Liver (tissue), 9 donors: ENCODE results near the gene CTPS1. TPM values are rescaled to one million over a fixed set of nuclear protein-coding genes. Genes with fewer than 3 reads are reported as not detected.

Experiments used
- DNase-seq: peaks from one replicate; pipeline ENCODE4 v3.0.0-alpha.2; 2017; ENCODE audit warnings: low spot score
- H3K27ac ChIP-seq, 2 donors: one replicate each; pipeline ENCODE4 v1.7.0; 2013; ENCODE audit warnings: inconsistent platforms in 2 of 2, low read length in 2 of 2, control low read depth in 1 of 2, low read depth in 1 of 2, mild to moderate bottlenecking in 1 of 2
- H3K27me3 ChIP-seq, 4 donors: one replicate each; pipeline versions ENCODE4 v1.6.1 to v1.7.0; 2013; ENCODE audit warnings: low read length in 3 of 4, inconsistent platforms in 1 of 4, mild to moderate bottlenecking in 1 of 4, moderate library complexity in 1 of 4; ENCODE audit not compliant: control insufficient read depth in 4 of 4, insufficient read depth in 4 of 4
- H3K36me3 ChIP-seq, 4 donors: one replicate each; pipeline versions ENCODE4 v1.6.1 to v1.7.0; 2013; ENCODE audit warnings: low read length in 3 of 4, mild to moderate bottlenecking in 3 of 4, low read depth in 1 of 4, moderate library complexity in 1 of 4; ENCODE audit not compliant: control insufficient read depth in 4 of 4, insufficient read depth in 3 of 4
- H3K4me1 ChIP-seq, 4 donors: one replicate each; pipeline versions ENCODE4 v1.6.1 to v1.7.0; 2013; ENCODE audit warnings: low read length in 3 of 4, mild to moderate bottlenecking in 3 of 4, moderate library complexity in 1 of 4; ENCODE audit not compliant: control insufficient read depth in 4 of 4, insufficient read depth in 4 of 4
- H3K4me3 ChIP-seq, 3 donors: one replicate each; pipeline versions ENCODE4 v1.6.1 to v1.7.0; 2013; ENCODE audit warnings: low read length in 3 of 3, control low read depth in 1 of 3, low read depth in 1 of 3, mild to moderate bottlenecking in 1 of 3
- H3K9ac ChIP-seq, 2 donors: one replicate each; pipeline ENCODE4 v1.7.0; 2013; ENCODE audit warnings: low read length in 2 of 2, mild to moderate bottlenecking in 2 of 2, moderate library complexity in 2 of 2, control low read depth in 1 of 2, low read depth in 1 of 2
- H3K9me3 ChIP-seq, 4 donors: one replicate each; pipeline versions ENCODE4 v1.6.1 to v1.7.0; 2013; ENCODE audit warnings: low read length in 3 of 4; ENCODE audit not compliant: control insufficient read depth in 4 of 4
- FOXA1 ChIP-seq: IDR thresholded peaks from 2 replicates; pipeline ENCODE4 v1.6.1; 2016; ENCODE audit warnings: antibody characterized with exemption
- HNF4A ChIP-seq, 2 donors: conservative IDR thresholded peaks; 2 replicates each; pipeline ENCODE4 v1.6.1; 2016; ENCODE audit warnings: antibody characterized with exemption in 2 of 2, mild to moderate bottlenecking in 2 of 2
- HNF4G ChIP-seq: IDR thresholded peaks from 2 replicates; pipeline ENCODE4 v1.6.1; 2016; ENCODE audit warnings: antibody characterized with exemption
- JUND ChIP-seq, 2 donors: IDR thresholded peaks; 2 replicates each; pipeline ENCODE4 v1.6.1; 2016; ENCODE audit warnings: antibody characterized with exemption in 2 of 2
- NR2F2 ChIP-seq: IDR thresholded peaks from 2 replicates; pipeline ENCODE4 v1.6.1; 2016; ENCODE audit warnings: antibody characterized with exemption
- RAD21 ChIP-seq, 2 donors: IDR thresholded peaks; 2 replicates each; pipeline ENCODE4 v1.6.1; 2016; ENCODE audit warnings: antibody characterized with exemption in 2 of 2, mild to moderate bottlenecking in 2 of 2
- RXRA ChIP-seq, 2 donors: IDR thresholded peaks; 2 replicates each; pipeline ENCODE4 v1.6.1; 2017 to 2018; ENCODE audit warnings: antibody characterized with exemption in 2 of 2, mild to moderate bottlenecking in 1 of 2
- SP1 ChIP-seq: IDR thresholded peaks from 2 replicates; pipeline ENCODE4 v1.6.1; 2018; ENCODE audit warnings: antibody characterized with exemption, mild to moderate bottlenecking
- TAF1 ChIP-seq: conservative IDR thresholded peaks from 2 replicates; pipeline ENCODE4 v1.6.1; 2016; ENCODE audit warnings: antibody characterized with exemption, mild to moderate bottlenecking
- YY1 ChIP-seq: IDR thresholded peaks from 2 replicates; pipeline ENCODE4 v1.6.1; 2016; ENCODE audit warnings: antibody characterized with exemption, mild to moderate bottlenecking
- WGBS: extraction: QIAGEN DNeasy Blood & Tissue Kit; methylation state at CpG from one replicate; pipeline ENCODE4 v1.1.7; 2013; 5-methylcytosine and 5-hydroxymethylcytosine counted together
- polyA plus RNA-seq, 2 donors: library from polyadenylated mRNA; stranded (reverse) in 1 of 2; unstranded in 1 of 2; fragments of 200-250 nt in 1 of 2; fragments of >200 nt in 1 of 2; fragmentation: Nextera tagmentation in 1 of 2; extraction: Ambion mirVana in 1 of 2; gene quantifications; one replicate each; pipeline versions ENCODE4 v1.2.1 to v1.2.3, GENCODE V29; 2013 to 2015
- total RNA-seq, 2 donors: library from RNA; depleted of rRNA; stranded (reverse); fragments of >200 nt; gene quantifications; one replicate each; pipeline ENCODE4 v1.2.3, GENCODE V29; 2014
- TF ChIP-seq, protein P1 (sequence below): IDR thresholded peaks from 2 replicates; pipeline ENCODE4 v1.6.1; 2016; ENCODE audit warnings: antibody characterized with exemption
- TF ChIP-seq, protein P2 (sequence below): IDR thresholded peaks from 2 replicates; pipeline ENCODE4 v1.6.1; 2016; ENCODE audit warnings: antibody characterized with exemption
- TF ChIP-seq, protein P3 (sequence below): IDR thresholded peaks from 2 replicates; pipeline ENCODE4 v1.6.1; 2016; ENCODE audit warnings: antibody characterized with exemption
- TF ChIP-seq, protein P4 (sequence below): fragments of 150-350 bp; IDR thresholded peaks from 2 replicates; pipeline ENCODE4 v1.5.1; 2017; ENCODE audit warnings: improper control_type of control experiment, low read depth, low read length; ENCODE audit not compliant: missing input control
- donor health status: healthy.
- donor health status: healthy.
- donor health status: healthy.
- donor health status: healthy.
- donor health status: healthy.

CTPS1 gene
- total and polyA plus RNA-seq, 4 donors, result 13.6 to 46.9 (median 19.8) TPM

DNA sequence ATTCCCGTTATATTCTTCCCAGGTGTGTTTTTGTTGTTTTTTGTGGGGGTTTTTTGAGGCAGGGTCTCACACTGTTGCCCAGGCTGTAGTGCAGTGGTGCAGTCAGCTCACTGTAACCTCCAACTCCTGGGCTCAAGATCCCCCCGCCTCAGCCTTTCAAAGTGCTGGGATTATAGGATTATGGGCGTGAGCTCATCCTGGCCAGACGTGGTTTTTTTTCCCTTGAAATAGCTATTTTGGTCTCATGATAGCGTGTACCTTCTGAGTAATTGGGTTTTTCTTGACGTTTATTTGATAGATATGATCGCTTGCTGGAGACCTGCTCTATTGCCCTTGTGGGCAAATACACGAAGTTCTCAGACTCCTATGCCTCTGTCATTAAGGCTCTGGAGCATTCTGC is 17.6 kb downstream of the CTPS1 start:
- 94% methylated on average over 8 of the region's 8 CpGs for WGBS
- TF ChIP-seq RXRA (IDR thresholded peaks at IDR 0.05) (no peak), JUND (IDR thresholded peaks at IDR 0.05) (no peak), RAD21 (IDR thresholded peaks at IDR 0.05) (no peak), TAF1 (no peak), SP1 (no peak)
- TF ChIP-seq, protein P1, sequence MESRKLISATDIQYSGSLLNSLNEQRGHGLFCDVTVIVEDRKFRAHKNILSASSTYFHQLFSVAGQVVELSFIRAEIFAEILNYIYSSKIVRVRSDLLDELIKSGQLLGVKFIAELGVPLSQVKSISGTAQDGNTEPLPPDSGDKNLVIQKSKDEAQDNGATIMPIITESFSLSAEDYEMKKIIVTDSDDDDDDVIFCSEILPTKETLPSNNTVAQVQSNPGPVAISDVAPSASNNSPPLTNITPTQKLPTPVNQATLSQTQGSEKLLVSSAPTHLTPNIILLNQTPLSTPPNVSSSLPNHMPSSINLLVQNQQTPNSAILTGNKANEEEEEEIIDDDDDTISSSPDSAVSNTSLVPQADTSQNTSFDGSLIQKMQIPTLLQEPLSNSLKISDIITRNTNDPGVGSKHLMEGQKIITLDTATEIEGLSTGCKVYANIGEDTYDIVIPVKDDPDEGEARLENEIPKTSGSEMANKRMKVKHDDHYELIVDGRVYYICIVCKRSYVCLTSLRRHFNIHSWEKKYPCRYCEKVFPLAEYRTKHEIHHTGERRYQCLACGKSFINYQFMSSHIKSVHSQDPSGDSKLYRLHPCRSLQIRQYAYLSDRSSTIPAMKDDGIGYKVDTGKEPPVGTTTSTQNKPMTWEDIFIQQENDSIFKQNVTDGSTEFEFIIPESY, result no peak
- TF ChIP-seq, protein P2, sequence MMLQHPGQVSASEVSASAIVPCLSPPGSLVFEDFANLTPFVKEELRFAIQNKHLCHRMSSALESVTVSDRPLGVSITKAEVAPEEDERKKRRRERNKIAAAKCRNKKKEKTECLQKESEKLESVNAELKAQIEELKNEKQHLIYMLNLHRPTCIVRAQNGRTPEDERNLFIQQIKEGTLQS, result no peak
- Histone ChIP-seq H3K4me3 (no peak overlapping the region), H3K27me3 (no peaks in the 10 kb centered on the region), H3K27ac (no peak overlapping the region), H3K9me3 (no peaks in the 10 kb centered on the region), H3K36me3 (peaks cover 24 to 75% (median 66%) of the 10 kb centered on the region in 4 donors), H3K4me1 (no peaks in the 10 kb centered on the region), H3K9ac (no peak overlapping the region)
- no peak for DNase-seq

DNA sequence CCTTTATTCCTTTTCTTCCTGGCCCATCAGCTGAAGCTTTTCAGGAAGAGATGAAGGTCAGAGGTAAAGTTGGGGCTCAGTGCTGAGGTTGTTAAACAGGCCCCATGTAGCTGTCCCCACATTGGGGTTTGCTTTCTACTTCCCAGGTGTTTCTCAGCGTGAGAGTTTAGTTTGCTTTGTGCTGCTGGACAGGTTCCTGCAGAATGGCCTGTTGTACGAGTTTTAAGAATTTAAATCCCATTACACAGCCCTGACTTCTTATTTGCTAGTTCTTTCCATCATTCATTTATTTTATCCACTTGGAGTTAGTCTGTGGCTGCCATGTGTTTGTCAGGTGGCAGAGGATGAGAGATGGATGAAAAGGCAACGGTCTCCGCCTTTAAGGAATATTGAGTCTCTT is 19.2 kb downstream of the CTPS1 start:
- H3K36me3 ChIP-seq, result peaks cover 21 to 82% (median 72%) of the 10 kb centered on the region in 4 donors
- H3K9ac ChIP-seq, result no peak overlapping the region
- no peaks in the 10 kb centered on the region for H3K9me3 ChIP-seq
- no peak overlapping the region for H3K27ac ChIP-seq
- no peaks in the 10 kb centered on the region for H3K27me3 ChIP-seq
- H3K4me1 ChIP-seq, result peaks cover 2 to 5% (median 4%) of the 10 kb centered on the region in 4 donors
- no peak overlapping the region for H3K4me3 ChIP-seq
- no peak for TF ChIP-seq NR2F2
- TF ChIP-seq, protein P3, sequence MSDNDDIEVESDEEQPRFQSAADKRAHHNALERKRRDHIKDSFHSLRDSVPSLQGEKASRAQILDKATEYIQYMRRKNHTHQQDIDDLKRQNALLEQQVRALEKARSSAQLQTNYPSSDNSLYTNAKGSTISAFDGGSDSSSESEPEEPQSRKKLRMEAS, result no peak
- WGBS, result 96% methylated on average over 4 of the region's 4 CpGs
- no peak for DNase-seq

DNA sequence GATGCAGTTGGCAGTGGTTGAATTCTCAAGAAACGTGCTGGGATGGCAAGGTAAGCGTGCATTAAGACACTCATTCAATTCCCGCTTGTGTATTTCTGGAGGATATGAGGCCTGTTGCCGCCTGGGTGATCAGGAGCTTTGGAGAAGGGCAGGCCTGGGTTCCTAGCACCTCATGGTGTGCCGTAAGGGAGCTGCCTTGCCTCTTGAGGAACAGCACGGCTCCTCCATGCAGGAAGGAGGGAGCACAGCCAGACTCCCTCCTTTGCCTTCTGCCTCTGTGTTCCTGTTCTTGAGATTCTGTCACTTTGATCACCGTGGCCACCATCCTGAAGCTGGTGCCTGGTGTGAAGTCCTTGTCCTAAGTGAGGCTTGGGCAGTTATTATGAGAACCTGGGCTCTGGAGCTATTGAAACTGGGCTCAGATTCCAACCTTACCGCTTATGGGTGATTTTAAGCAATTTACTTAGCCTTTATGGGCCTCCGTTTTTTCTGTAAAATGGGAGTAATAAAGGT is 23.7 kb downstream of the CTPS1 start:
- TF ChIP-seq, protein P3, result no peak
- no peak for TF ChIP-seq FOXA1
- TF ChIP-seq SP1, result no peak
- TF ChIP-seq, protein P4, sequence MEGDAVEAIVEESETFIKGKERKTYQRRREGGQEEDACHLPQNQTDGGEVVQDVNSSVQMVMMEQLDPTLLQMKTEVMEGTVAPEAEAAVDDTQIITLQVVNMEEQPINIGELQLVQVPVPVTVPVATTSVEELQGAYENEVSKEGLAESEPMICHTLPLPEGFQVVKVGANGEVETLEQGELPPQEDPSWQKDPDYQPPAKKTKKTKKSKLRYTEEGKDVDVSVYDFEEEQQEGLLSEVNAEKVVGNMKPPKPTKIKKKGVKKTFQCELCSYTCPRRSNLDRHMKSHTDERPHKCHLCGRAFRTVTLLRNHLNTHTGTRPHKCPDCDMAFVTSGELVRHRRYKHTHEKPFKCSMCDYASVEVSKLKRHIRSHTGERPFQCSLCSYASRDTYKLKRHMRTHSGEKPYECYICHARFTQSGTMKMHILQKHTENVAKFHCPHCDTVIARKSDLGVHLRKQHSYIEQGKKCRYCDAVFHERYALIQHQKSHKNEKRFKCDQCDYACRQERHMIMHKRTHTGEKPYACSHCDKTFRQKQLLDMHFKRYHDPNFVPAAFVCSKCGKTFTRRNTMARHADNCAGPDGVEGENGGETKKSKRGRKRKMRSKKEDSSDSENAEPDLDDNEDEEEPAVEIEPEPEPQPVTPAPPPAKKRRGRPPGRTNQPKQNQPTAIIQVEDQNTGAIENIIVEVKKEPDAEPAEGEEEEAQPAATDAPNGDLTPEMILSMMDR, result no peak
- TF ChIP-seq HNF4G, result no peak
- TF ChIP-seq YY1, result no peak
- no peak for TF ChIP-seq JUND (IDR thresholded peaks at IDR 0.05)
- TF ChIP-seq RXRA (IDR thresholded peaks at IDR 0.05), result no peak
- TF ChIP-seq HNF4A (conservative IDR thresholded peaks at IDR 0.05), result no peak
- TF ChIP-seq, protein P2, result no peak
- peaks cover 2 to 5% (median 4%) of the 10 kb centered on the region in 4 donors for H3K4me1 ChIP-seq
- H3K9ac ChIP-seq, result no peak overlapping the region
- no peaks in the 10 kb centered on the region for H3K27me3 ChIP-seq
- DNase-seq, result no peak
- WGBS, result 92% methylated on average over 9 of the region's 9 CpGs
- no peaks in the 10 kb centered on the region for H3K9me3 ChIP-seq
- no peak overlapping the region for H3K4me3 ChIP-seq
- H3K36me3 ChIP-seq, result peaks cover 10 to 84% (median 72%) of the 10 kb centered on the region in 4 donors
- H3K27ac ChIP-seq, result no peak overlapping the region
